Fibroblast of lung (primary cell): Measurements from ENCODE around the gene CSNK1E.

Experiments
- CTCF ChIP-seq, 2 donors: IDR thresholded peaks in 1 of 2; conservative IDR thresholded peaks in 1 of 2; 1 replicate in 1 of 2; 2 replicates in 1 of 2; pipeline ENCODE4 v1.5.1; 2011 to 2012; ENCODE audit warnings: low read length in 2 of 2, control low read depth in 1 of 2, inconsistent platforms in 1 of 2, low read depth in 1 of 2, mild to moderate bottlenecking in 1 of 2
- EZH2 ChIP-seq: IDR thresholded peaks from 2 replicates; pipeline ENCODE4 v1.5.1; 2012; ENCODE audit warnings: low read length, control low read depth, mild to moderate bottlenecking; ENCODE audit errors: missing control alignments

- TF ChIP-seq CTCF (conservative IDR thresholded peaks at IDR 0.05 in 1 of 2, IDR thresholded peaks at IDR 0.05 in 1 of 2; ENCODE audit: low read depth in 1 of 2, low read length in 2 of 2) (no peak), EZH2 (no peak)
Measured at GRCh38 chr22:38318792-38319773, 1.9 kb upstream of the CSNK1E start.
